GM12865 (cell line): ENCODE measurements around the gene ATP5MC2.
A peak's percentile ranks its signal among the peaks of the same experiment; 100 is the strongest.
"Not testable (repeated sequence)": the region's sequence is repeated elsewhere in the genome, so short reads cannot be mapped to it uniquely, and the experiment has no call there.

ENCODE experiments used
- DNase-seq: peaks from one replicate; pipeline ENCODE4 v3.0.0; 2010; ENCODE audit warnings: low read depth
- H3K4me3 ChIP-seq: 2 replicates; pipeline ENCODE4 v1.5.1; 2011; ENCODE audit warnings: mild to moderate bottlenecking, low read depth, low read length, control low read depth
- TF ChIP-seq, protein P1 (sequence below): IDR thresholded peaks from 2 replicates; pipeline ENCODE4 v1.5.1; 2011; ENCODE audit warnings: low read length, control low read depth, low read depth, inconsistent platforms; ENCODE audit not compliant: insufficient read depth; ENCODE audit errors: missing control alignments

Gene ATP5MC2

DNA sequence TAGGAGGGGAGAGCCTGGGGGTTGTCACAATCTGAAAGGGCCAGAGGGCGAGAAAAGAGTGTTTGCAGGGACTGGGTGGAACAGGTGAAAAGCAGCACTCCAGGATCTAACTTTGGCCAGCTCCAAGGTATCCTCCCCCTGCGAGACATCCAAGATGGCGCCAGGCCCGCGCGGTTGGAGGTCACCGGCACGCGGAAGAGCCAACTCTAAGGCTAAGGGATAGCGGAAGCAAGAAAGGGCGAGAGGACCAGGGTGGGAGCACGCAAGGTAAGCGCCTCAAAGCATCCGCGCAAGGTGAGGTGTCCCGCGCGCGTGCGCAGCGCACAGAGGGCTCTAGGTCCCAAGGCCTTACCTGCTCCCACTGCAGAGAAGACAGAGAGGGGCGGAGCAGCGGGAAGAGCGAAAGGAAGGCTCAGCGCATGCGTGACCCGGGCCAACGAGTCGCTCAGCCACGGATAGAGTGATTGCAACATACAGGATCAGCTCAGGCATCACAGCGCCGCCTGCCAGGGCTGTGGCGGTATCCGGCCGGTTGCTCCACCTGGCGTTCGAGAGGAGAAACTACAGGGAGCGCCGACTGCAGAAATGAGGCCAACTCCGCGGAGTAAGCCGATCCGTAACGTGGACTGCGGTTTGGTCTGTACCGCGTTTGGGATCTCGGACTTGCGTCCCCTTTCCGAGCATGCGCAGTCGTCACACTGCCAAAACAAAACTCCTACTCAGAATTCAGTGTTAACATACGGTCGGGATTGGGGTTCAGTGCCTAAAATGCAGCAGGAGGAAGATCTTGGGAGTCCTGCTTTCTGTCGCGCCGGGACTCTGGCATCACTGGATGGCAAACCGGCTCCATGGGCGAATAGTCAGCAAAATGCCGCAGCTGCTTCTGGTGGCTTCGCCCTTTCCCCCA lies at the start of gene ATP5MC2:
Gene ATP5MC2 (minus strand): TSS at position 383 of the 907 bp plus-strand sequence. CDS start 3,469 bp downstream, outside the sequence.
- peak; percentile 99 for DNase-seq
- TF ChIP-seq, protein P1, sequence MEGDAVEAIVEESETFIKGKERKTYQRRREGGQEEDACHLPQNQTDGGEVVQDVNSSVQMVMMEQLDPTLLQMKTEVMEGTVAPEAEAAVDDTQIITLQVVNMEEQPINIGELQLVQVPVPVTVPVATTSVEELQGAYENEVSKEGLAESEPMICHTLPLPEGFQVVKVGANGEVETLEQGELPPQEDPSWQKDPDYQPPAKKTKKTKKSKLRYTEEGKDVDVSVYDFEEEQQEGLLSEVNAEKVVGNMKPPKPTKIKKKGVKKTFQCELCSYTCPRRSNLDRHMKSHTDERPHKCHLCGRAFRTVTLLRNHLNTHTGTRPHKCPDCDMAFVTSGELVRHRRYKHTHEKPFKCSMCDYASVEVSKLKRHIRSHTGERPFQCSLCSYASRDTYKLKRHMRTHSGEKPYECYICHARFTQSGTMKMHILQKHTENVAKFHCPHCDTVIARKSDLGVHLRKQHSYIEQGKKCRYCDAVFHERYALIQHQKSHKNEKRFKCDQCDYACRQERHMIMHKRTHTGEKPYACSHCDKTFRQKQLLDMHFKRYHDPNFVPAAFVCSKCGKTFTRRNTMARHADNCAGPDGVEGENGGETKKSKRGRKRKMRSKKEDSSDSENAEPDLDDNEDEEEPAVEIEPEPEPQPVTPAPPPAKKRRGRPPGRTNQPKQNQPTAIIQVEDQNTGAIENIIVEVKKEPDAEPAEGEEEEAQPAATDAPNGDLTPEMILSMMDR = peak; percentile 99
- H3K4me3 ChIP-seq = peak within 1 kb of the TSS; percentile 83

DNA sequence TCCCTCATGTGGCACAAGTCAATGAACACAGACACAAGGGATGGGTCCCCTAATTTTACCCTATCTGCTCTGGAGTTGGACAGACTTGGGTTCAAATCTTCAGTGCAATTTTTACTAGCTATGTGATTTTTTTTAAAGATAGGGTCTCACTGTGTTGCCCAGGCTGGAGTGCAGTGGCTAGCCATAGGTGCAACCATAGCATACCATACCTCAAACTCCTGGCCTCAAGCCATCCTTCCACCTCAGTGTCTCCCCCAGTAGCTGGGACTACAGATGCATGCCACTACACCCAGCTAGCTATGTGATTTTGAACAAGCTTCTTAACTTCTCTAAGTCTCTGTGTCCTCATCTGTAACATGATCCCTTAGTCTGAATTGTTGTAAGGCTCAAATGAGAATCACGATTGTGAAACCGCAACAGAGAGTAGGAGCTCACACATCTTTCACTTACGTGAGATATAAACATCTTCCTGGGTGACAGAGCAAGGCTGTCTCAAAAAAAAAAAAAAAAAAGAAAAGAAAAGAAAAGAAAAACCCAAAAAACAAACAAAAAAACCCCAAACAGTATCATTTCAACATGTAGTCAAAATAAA lies 46.7 kb upstream of the ATP5MC2 start:
- peak; percentile 85 for DNase-seq
- H3K4me3 ChIP-seq = no peak overlapping the region
- TF ChIP-seq, protein P1 = no peak

DNA sequence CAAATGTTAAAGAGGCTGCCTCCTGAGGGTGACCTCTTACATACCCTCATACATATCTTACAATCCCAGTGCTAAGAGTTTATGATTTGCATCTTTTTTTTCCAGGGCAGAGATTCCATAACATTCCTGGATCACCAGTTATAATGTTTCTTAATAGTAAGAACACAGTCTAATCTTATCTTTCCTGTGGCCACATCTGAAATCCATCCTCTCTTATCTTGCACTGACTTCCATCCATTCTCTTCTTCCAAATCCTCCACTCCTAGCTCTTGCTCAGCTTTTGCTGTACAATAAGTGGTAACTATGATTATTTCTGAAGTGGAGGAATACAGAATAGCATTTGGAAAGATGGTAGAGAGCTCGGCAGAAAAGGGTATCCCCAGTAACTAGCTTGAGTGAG lies 45.1 kb upstream of the ATP5MC2 start:
- DNase-seq = no peak
- TF ChIP-seq, protein P1 = no peak
- no peak overlapping the region for H3K4me3 ChIP-seq

DNA sequence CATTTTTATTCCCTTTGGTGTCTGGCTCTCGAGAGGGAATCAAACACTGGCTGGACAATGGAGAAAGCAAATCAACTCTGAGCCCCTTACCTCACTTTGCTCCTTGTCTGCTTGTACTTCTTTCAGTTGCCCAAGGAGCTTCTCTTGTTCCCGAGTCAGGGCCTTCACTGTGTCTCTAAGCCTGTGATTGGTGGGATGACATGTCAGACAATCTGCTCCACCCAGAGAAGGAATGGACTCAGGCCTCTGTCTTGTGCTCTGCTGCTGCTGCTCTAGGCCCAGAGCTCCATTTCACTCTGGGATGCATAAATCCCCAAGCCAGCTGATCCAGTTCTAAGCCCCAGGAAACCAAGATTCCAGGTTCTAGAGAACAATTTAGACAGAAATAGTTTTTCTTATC lies 43.8 kb upstream of the ATP5MC2 start:
- H3K4me3 ChIP-seq = no peak overlapping the region
- TF ChIP-seq, protein P1 = no peak
- DNase-seq = no peak

DNA sequence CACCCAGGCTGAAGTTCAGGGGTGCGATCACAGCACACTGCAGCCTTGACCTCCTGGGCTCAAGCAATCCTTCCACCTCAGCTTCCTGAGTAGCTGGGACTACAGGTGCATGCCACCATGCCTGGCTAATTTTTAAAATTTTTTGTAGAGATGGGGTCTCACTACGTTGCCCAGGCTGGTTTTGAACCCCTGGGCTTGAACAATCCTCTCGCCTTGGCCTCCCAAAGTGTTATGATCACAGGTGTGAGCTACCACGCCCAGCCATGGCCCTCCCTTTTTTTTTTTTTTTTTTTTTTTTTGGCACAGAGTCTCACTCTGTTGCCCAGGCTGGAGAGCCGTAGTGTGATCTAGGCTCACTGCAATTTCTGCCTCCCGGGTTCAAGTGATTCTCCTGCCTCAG lies 42.7 kb upstream of the ATP5MC2 start:
- not testable (repeated sequence) for DNase-seq

GRCh38 chr12:53717319-53717718 lies 41.4 kb upstream of the ATP5MC2 start:
- TF ChIP-seq, protein P1 = no peak
- no peak for DNase-seq
- no peak overlapping the region for H3K4me3 ChIP-seq

More for the DNA sequence above, 42.7 kb upstream of the ATP5MC2 start:
- not testable (repeated sequence) for H3K4me3 ChIP-seq

DNA sequence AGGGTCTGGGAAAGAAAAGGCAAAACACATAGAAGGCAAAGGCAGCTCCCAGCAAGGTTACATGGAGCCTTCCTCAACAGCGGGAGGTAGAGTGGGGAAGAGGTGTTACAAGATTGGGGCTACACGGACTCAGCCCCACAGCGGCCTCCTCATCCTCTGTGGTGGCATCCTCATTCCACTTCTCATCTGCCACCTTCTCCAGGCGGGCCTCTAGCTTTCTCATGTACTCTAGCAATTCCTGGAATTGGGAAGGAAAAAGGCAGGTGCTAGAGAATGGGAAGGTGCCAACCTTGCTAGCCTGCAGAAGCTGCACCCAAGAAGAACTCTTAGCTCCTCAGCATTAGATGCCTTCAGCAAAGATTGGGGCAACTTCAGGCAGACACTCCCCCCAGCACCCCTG lies 38.1 kb upstream of the ATP5MC2 start:
- DNase-seq = no peak
- TF ChIP-seq, protein P1 = no peak

More for the DNA sequence above, 38.1 kb upstream of the ATP5MC2 start:
- no peak overlapping the region for H3K4me3 ChIP-seq
